HCT116 (cell line): ENCODE measurements around the gene PMEPA1.

ENCODE experiments used
- EZH2 ChIP-seq: fragments of 200-600 bp; sonication (generic); IDR thresholded peaks from 2 replicates; pipeline ENCODE4 v1.6.1; 2017; ENCODE audit warnings: antibody characterized with exemption, mixed run types
- MAX ChIP-seq: IDR thresholded peaks from 2 replicates; pipeline ENCODE4 v1.6.1; 2012
- POLR2A ChIP-seq: IDR thresholded peaks from 2 replicates; pipeline ENCODE4 v1.7.0; 2011; ENCODE audit warnings: borderline replicate concordance; ENCODE audit not compliant: insufficient read depth, insufficient read length; ENCODE audit errors: extremely low read depth
- SIN3A ChIP-seq: IDR thresholded peaks from 2 replicates; pipeline ENCODE4 v1.6.1; 2012; ENCODE audit warnings: low read depth
- TCF7L2 ChIP-seq: IDR thresholded peaks from 2 replicates; pipeline ENCODE4 v1.7.0; 2011; ENCODE audit warnings: borderline replicate concordance, inconsistent platforms; ENCODE audit not compliant: insufficient read depth, insufficient read length; ENCODE audit errors: extremely low read depth
- YY1 ChIP-seq: IDR thresholded peaks from 2 replicates; pipeline ENCODE4 v1.6.1; 2011; ENCODE audit warnings: low read length, low read depth, moderate library complexity, mild to moderate bottlenecking; ENCODE audit not compliant: insufficient replicate concordance; ENCODE audit errors: extremely low read depth
- ZFX ChIP-seq: fragments of 450-650 bp; IDR thresholded peaks from 2 replicates; pipeline ENCODE4 v1.6.1; 2017
- ZNF274 ChIP-seq: fragments of 200-500 bp; sonication (Bioruptor generic); IDR thresholded peaks from 2 replicates; pipeline ENCODE4 v1.6.1; 2014; ENCODE audit warnings: mild to moderate bottlenecking, low read depth, low read length, inconsistent platforms
- TF ChIP-seq, protein P1 (sequence below), 3 experiments: fragments of 200-600 bp in 1 of 3; sonication (generic) in 1 of 3; IDR thresholded peaks in 2 of 3; conservative IDR thresholded peaks in 1 of 3; 2 replicates each; pipeline ENCODE4 v1.5.1; 2012 to 2017; ENCODE audit warnings: low read depth in 2 of 3, low read length in 2 of 3, antibody characterized with exemption in 1 of 3, borderline replicate concordance in 1 of 3, control low read depth in 1 of 3, mild to moderate bottlenecking in 1 of 3, mixed read lengths in 1 of 3, mixed run types in 1 of 3, moderate library complexity in 1 of 3; ENCODE audit not compliant: insufficient read depth in 1 of 3

GRCh38 chr20:57611586-57612311, 98.1 kb downstream of the PMEPA1 start:
- TF ChIP-seq, protein P1, sequence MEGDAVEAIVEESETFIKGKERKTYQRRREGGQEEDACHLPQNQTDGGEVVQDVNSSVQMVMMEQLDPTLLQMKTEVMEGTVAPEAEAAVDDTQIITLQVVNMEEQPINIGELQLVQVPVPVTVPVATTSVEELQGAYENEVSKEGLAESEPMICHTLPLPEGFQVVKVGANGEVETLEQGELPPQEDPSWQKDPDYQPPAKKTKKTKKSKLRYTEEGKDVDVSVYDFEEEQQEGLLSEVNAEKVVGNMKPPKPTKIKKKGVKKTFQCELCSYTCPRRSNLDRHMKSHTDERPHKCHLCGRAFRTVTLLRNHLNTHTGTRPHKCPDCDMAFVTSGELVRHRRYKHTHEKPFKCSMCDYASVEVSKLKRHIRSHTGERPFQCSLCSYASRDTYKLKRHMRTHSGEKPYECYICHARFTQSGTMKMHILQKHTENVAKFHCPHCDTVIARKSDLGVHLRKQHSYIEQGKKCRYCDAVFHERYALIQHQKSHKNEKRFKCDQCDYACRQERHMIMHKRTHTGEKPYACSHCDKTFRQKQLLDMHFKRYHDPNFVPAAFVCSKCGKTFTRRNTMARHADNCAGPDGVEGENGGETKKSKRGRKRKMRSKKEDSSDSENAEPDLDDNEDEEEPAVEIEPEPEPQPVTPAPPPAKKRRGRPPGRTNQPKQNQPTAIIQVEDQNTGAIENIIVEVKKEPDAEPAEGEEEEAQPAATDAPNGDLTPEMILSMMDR (IDR thresholded peaks at IDR 0.05 in 2 of 3, conservative IDR thresholded peaks at IDR 0.05 in 1 of 3; ENCODE audit: borderline replicate concordance in 1 of 3, insufficient read depth in 1 of 3, low read depth in 2 of 3, low read length in 2 of 3), result no peak
- TF ChIP-seq TCF7L2 (no peak), EZH2 (no peak), SIN3A (no peak), MAX (no peak), ZNF274 (no peak), YY1 (no peak), POLR2A (no peak), ZFX (no peak)
